Esophagus (tissue), 2 donors: ENCODE data around the gene NEMP2. TPM values are rescaled to one million over a fixed set of nuclear protein-coding genes. Genes with fewer than 3 reads are reported as not detected.

ENCODE experiments used
- H3K27ac ChIP-seq, 2 donors: one replicate each; pipeline ENCODE4 v1.5.1; 2013; ENCODE audit warnings: low read depth in 2 of 2, mild to moderate bottlenecking in 2 of 2, inconsistent platforms in 1 of 2, low read length in 1 of 2, moderate library complexity in 1 of 2
- H3K27me3 ChIP-seq, 2 donors: one replicate each; pipeline ENCODE4 v1.6.1; 2013; ENCODE audit warnings: low read length in 2 of 2, control low read depth in 1 of 2, mild to moderate bottlenecking in 1 of 2; ENCODE audit not compliant: insufficient read depth in 2 of 2, control insufficient read depth in 1 of 2
- H3K36me3 ChIP-seq, 2 donors: one replicate each; pipeline ENCODE4 v1.6.1; 2013; ENCODE audit warnings: low read length in 1 of 2; ENCODE audit not compliant: control insufficient read depth in 2 of 2, insufficient read depth in 2 of 2
- H3K4me1 ChIP-seq, 2 donors: one replicate each; pipeline ENCODE4 v1.6.1; 2013; ENCODE audit warnings: low read length in 1 of 2; ENCODE audit not compliant: control insufficient read depth in 2 of 2, insufficient read depth in 2 of 2
- H3K4me3 ChIP-seq, 2 donors: one replicate each; pipeline ENCODE4 v1.5.1; 2013; ENCODE audit warnings: low read length in 2 of 2, mild to moderate bottlenecking in 2 of 2, low read depth in 1 of 2, moderate library complexity in 1 of 2
- H3K9me3 ChIP-seq, 2 donors: one replicate each; pipeline ENCODE4 v1.6.1; 2013; ENCODE audit warnings: mild to moderate bottlenecking in 2 of 2, low read depth in 1 of 2, low read length in 1 of 2, moderate library complexity in 1 of 2; ENCODE audit not compliant: control insufficient read depth in 2 of 2, insufficient read depth in 1 of 2
- WGBS, 2 donors: extraction: QIAGEN DNeasy Blood & Tissue Kit; methylation state at CpG; one replicate each; pipeline ENCODE4 v1.1.7; 2013; 5-methylcytosine and 5-hydroxymethylcytosine counted together
- polyA plus RNA-seq, 2 donors: library from polyadenylated mRNA; stranded (reverse); fragments of 200-250 nt; gene quantifications; one replicate each; pipeline ENCODE4 v1.2.3, GENCODE V29; 2013
- donor health status: healthy with polysubstance abuse.
- donor health status: Bipolar disorder and iron deficiency.

The NEMP2 gene
- polyA plus RNA-seq, 2 donors: 0.61 to 1.4 TPM

DNA sequence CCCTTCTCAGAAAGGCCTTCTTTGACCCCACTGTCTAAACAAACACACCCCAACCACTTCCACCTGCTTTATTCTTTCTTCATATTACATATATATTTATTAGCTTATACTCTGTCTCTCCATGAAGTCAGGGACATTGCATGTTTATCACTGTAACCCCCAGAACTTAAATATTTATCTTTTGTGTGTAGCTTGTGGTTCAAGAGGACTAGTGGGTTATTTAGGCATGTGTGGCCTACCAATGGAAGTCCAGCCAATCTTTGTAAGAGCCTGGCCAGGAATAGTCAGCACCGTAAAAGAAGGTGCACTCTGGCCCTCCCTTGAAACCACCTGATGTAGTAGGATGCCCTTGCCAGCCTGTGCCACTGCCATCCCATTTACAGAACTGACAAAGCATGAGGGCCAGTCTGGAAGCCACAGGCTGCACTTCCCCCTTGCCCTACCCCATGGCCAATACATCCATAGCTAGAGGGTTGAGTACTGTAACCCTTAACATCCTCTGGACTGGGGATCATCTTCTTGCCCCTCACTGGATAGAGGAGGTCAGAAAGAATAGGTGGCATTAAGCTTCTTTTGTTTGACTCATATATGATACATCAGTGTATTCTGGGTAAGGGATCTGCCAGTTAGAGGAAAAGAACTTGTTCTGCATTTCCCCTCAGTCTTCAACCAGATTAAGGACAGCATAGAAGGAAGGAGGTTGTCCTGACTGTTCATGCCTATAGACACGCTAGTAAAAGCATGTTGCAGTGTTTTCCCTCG, 4.9 kb downstream of the NEMP2 start:
- 60 to 62% methylated on average over 3 of the region's 3 CpGs for WGBS, 2 donors
- Histone ChIP-seq H3K9me3 (no peaks in the 10 kb centered on the region), H3K4me1 (peaks cover 2 to 7% of the 10 kb centered on the region in 2 donors), H3K27ac (no peak overlapping the region), H3K4me3 (no peak overlapping the region), H3K27me3 (no peaks in the 10 kb centered on the region), H3K36me3 (no peaks in the 10 kb centered on the region)

- no peaks in the 10 kb centered on the region for H3K9me3 ChIP-seq
- H3K27ac ChIP-seq: no peak overlapping the region
- 60 to 73% methylated on average over 1 of the region's 1 CpG for WGBS, 2 donors
- no peaks in the 10 kb centered on the region for H3K36me3 ChIP-seq
- H3K4me1 ChIP-seq: peaks cover 2 to 7% of the 10 kb centered on the region in 2 donors
- no peak overlapping the region for H3K4me3 ChIP-seq
- no peaks in the 10 kb centered on the region for H3K27me3 ChIP-seq
These were observed 6.0 kb downstream of the NEMP2 start for GRCh38 chr2:190528521-190529001.

GRCh38 chr2:190527918-190528317, 6.6 kb downstream of the NEMP2 start:
- Histone ChIP-seq H3K9me3 (no peaks in the 10 kb centered on the region), H3K4me1 (peaks cover 2 to 7% of the 10 kb centered on the region in 2 donors), H3K4me3 (no peak overlapping the region), H3K36me3 (no peaks in the 10 kb centered on the region), H3K27ac (no peak overlapping the region), H3K27me3 (no peaks in the 10 kb centered on the region)

- Histone ChIP-seq H3K4me3 (no peak overlapping the region), H3K27ac (no peak overlapping the region)
- 92 to 99% methylated on average over 4 of the region's 4 CpGs for WGBS, 2 donors
These were observed 7.3 kb downstream of the NEMP2 start for GRCh38 chr2:190527214-190527613.

GRCh38 chr2:190526105-190526750, 8.3 kb downstream of the NEMP2 start:
- no peaks in the 10 kb centered on the region for H3K36me3 ChIP-seq
- no peaks in the 10 kb centered on the region for H3K9me3 ChIP-seq
- peaks cover 0 to 7% of the 10 kb centered on the region in 2 donors for H3K4me1 ChIP-seq
- no peaks in the 10 kb centered on the region for H3K27me3 ChIP-seq
- no peak overlapping the region for H3K4me3 ChIP-seq
- 82 to 89% methylated on average over 4 of the region's 4 CpGs for WGBS, 2 donors
- H3K27ac ChIP-seq: no peak overlapping the region

More at GRCh38 chr2:190527214-190527613, 7.3 kb downstream of the NEMP2 start:
- no peaks in the 10 kb centered on the region for H3K27me3 ChIP-seq
- H3K36me3 ChIP-seq: no peaks in the 10 kb centered on the region
- H3K4me1 ChIP-seq: peaks cover 0 to 7% of the 10 kb centered on the region in 2 donors
- no peaks in the 10 kb centered on the region for H3K9me3 ChIP-seq

- H3K4me3 ChIP-seq: no peak overlapping the region
- H3K27me3 ChIP-seq: no peaks in the 10 kb centered on the region
- no peaks in the 10 kb centered on the region for H3K36me3 ChIP-seq
- H3K9me3 ChIP-seq: no peaks in the 10 kb centered on the region
- no peak overlapping the region for H3K27ac ChIP-seq
- peaks cover 0 to 5% of the 10 kb centered on the region in 2 donors for H3K4me1 ChIP-seq
These were observed 9.6 kb downstream of the NEMP2 start for GRCh38 chr2:190524928-190525327.

GRCh38 chr2:190519975-190520767, 14.4 kb downstream of the NEMP2 start:
- H3K36me3 ChIP-seq: no peaks in the 10 kb centered on the region
- 93% methylated on average over 1 of the region's 1 CpG for WGBS, 2 donors
- no peaks in the 10 kb centered on the region for H3K4me1 ChIP-seq
- no peaks in the 10 kb centered on the region for H3K9me3 ChIP-seq
- no peak overlapping the region for H3K4me3 ChIP-seq
- H3K27me3 ChIP-seq: no peaks in the 10 kb centered on the region
- H3K27ac ChIP-seq: no peak overlapping the region

- no peaks in the 10 kb centered on the region for H3K4me1 ChIP-seq
- no peaks in the 10 kb centered on the region for H3K9me3 ChIP-seq
- peaks cover 2 to 8% of the 10 kb centered on the region in 2 donors for H3K36me3 ChIP-seq
- 82 to 94% methylated on average over 2 of the region's 2 CpGs for WGBS, 2 donors
- H3K27me3 ChIP-seq: no peaks in the 10 kb centered on the region
- H3K4me3 ChIP-seq: no peak overlapping the region
- H3K27ac ChIP-seq: no peak overlapping the region
These were observed 17.1 kb downstream of the NEMP2 start for GRCh38 chr2:190517468-190517867.

DNA sequence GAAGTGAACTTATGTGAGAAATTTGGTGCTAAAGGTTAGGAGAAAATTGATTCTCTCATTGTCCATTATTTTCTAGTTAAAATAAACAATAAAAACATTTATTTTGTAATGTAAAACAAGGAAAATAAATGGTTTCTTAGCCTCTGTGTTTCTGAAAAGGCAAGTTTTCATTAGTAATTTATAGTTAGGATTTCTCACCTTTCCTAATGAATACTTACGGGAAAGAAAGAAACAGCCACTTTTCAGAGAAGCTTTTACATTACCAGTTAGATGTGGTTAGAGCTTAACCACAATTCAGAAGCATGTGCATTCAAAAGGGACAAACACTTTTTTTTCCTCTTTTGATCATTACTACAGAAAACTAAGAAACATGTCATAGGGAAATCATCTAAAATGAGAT, 18.8 kb downstream of the NEMP2 start:
- H3K9me3 ChIP-seq: no peaks in the 10 kb centered on the region
- H3K27me3 ChIP-seq: no peaks in the 10 kb centered on the region
- no peak overlapping the region for H3K4me3 ChIP-seq
- H3K4me1 ChIP-seq: no peaks in the 10 kb centered on the region
- peaks cover 2 to 8% of the 10 kb centered on the region in 2 donors for H3K36me3 ChIP-seq
- 76 to 84% methylated on average over 1 of the region's 1 CpG for WGBS, 2 donors
- no peak overlapping the region for H3K27ac ChIP-seq
